K562 (cell line): Measurements from ENCODE around the gene DSE. TPM values are rescaled to one million over a fixed set of nuclear protein-coding genes. Genes with fewer than 3 reads are reported as not detected.
A peak's percentile ranks its signal among the peaks of the same experiment; 100 is the strongest.

ENCODE experiments used
- CBX2 ChIP-seq: fragments of 200-600 bp; sonication (generic); IDR thresholded peaks from one replicate; pipeline ENCODE4 v1.6.1; 2012; ENCODE audit warnings: mild to moderate bottlenecking, low read length, inconsistent platforms; ENCODE audit not compliant: insufficient read depth, poor library complexity, severe bottlenecking
- CEBPB ChIP-seq: fragments of 450-650 bp; IDR thresholded peaks from 2 replicates; pipeline ENCODE4 v1.6.1; 2016; ENCODE audit warnings: missing genetic modification characterization, missing compliant biosample characterization
- CEBPG ChIP-seq, 3 experiments: fragments of 200-800 bp in 1 of 3; sonication (Bioruptor generic) in 1 of 3; sonication (generic) in 1 of 3; formaldehyde crosslinking in 1 of 3; IDR thresholded peaks in 2 of 3; conservative IDR thresholded peaks in 1 of 3; 2 replicates each; pipeline versions ENCODE4 v1.6.1 to v1.8.0; 2016 to 2022; ENCODE audit warnings: missing compliant biosample characterization in 2 of 3, missing genetic modification characterization in 2 of 3, mild to moderate bottlenecking in 1 of 3, missing genetic modification reagents in 1 of 3
- CSDE1 ChIP-seq, 2 experiments: fragments of 450-650 bp; IDR thresholded peaks; 2 replicates each; pipeline ENCODE4 v1.6.1; 2016; ENCODE audit warnings: mild to moderate bottlenecking in 1 of 2
- FOXK1 ChIP-seq: sonication (generic); formaldehyde crosslinking; IDR thresholded peaks from 2 replicates; pipeline ENCODE4 v1.8.0; 2022; ENCODE audit warnings: missing genetic modification reagents, mild to moderate bottlenecking, borderline replicate concordance
- GMEB1 ChIP-seq: fragments of 250-450 bp; sonication (Bioruptor Pico); IDR thresholded peaks from 2 replicates; pipeline ENCODE4 v1.4.0; 2020; ENCODE audit warnings: mild to moderate bottlenecking
- GTF3C2 ChIP-seq: IDR thresholded peaks from 3 replicates; pipeline ENCODE4 v1.6.1; 2011; ENCODE audit warnings: borderline replicate concordance, mild to moderate bottlenecking, moderate library complexity; ENCODE audit not compliant: insufficient read length; ENCODE audit errors: extremely low read depth
- HDAC1 ChIP-seq, 2 experiments: fragments of 450-650 bp; IDR thresholded peaks; 2 replicates each; pipeline ENCODE4 v1.6.1; 2016 to 2017; ENCODE audit warnings: inconsistent platforms in 1 of 2, mild to moderate bottlenecking in 1 of 2, moderate library complexity in 1 of 2
- PTBP1 ChIP-seq: fragments of 200-400 bp; formaldehyde crosslinking; IDR thresholded peaks from 2 replicates; pipeline ENCODE4 v1.6.1; 2017; ENCODE audit warnings: low read depth, low read length
- SMAD2 ChIP-seq: fragments of 150-350 bp; IDR thresholded peaks from 2 replicates; pipeline ENCODE4 v1.6.1; 2014; ENCODE audit warnings: low read depth, mild to moderate bottlenecking, low read length
- ZNF668 ChIP-seq: fragments of 250-450 bp; sonication (Bioruptor Pico); IDR thresholded peaks from 2 replicates; pipeline ENCODE4 v1.8.0; 2022; ENCODE audit warnings: mild to moderate bottlenecking, inconsistent platforms
- polyA plus RNA-seq, 8 experiments: library from polyadenylated mRNA; depleted of rRNA in 4 of 8; stranded (reverse) in 5 of 8; unstranded in 3 of 8; fragments of >200 nt; fragmentation: Nextera tagmentation in 2 of 8; fragmentation: Illumina TruSeq in 1 of 8; extraction: Ambion mirVana in 2 of 8; extraction: Trizol in 1 of 8; gene quantifications; 2 replicates each; pipeline versions ENCODE4 v1.2.1 to v1.2.3, GENCODE V29; 2011 to 2014; ENCODE audit warnings: inconsistent platforms in 1 of 8, missing spikeins in 1 of 8
- total RNA-seq, 7 experiments: library from RNA; depleted of rRNA in 6 of 7; stranded (reverse); fragments of >200 nt in 6 of 7; fragmentation: Illumina TruSeq in 2 of 7; extraction: Trizol in 2 of 7; gene quantifications; 2 replicates each; pipeline versions ENCODE4 v1.2.1 to v1.2.3, GENCODE V29; 2011 to 2021; ENCODE audit warnings: low replicate concordance in 1 of 7
- TF ChIP-seq, protein P1 (sequence below), 2 experiments: IDR thresholded peaks in 1 of 2; conservative IDR thresholded peaks in 1 of 2; 2 replicates each; pipeline ENCODE4 v1.6.1; 2016; ENCODE audit warnings: low read depth in 2 of 2, mild to moderate bottlenecking in 1 of 2, missing compliant biosample characterization in 1 of 2, missing genetic modification characterization in 1 of 2, moderate library complexity in 1 of 2
- TF ChIP-seq, protein P2 (sequence below), 2 experiments: IDR thresholded peaks; 2 replicates each; pipeline ENCODE4 v1.6.1; 2012; ENCODE audit warnings: improper control_type of control experiment in 2 of 2, low read depth in 2 of 2, low read length in 2 of 2, borderline replicate concordance in 1 of 2
- TF ChIP-seq, protein P3 (sequence below): fragments of 450-650 bp; IDR thresholded peaks from 2 replicates; pipeline ENCODE4 v1.6.1; 2016

The DSE gene
- total and polyA plus RNA-seq, 9 of the 15 experiments (the other 6 are each of a cell fraction or from before 2014, with no cell fraction given) = 0.49 to 1.7 (median 0.79) TPM

GRCh38 chr6:116492331-116493067 is 121.8 kb downstream of the DSE start (continued):
- no peak for TF ChIP-seq GMEB1 (CRISPR knock-in tag)
- peak in 1 of 2 experiments; percentile 41; a peak in 1 of 4 replicates for TF ChIP-seq HDAC1 (IDR thresholded peaks at IDR 0.05)
- TF ChIP-seq CBX2 = no peak
- no peak for TF ChIP-seq PTBP1
- TF ChIP-seq FOXK1 (CRISPR knock-in tag) = no peak
- TF ChIP-seq, protein P1, sequence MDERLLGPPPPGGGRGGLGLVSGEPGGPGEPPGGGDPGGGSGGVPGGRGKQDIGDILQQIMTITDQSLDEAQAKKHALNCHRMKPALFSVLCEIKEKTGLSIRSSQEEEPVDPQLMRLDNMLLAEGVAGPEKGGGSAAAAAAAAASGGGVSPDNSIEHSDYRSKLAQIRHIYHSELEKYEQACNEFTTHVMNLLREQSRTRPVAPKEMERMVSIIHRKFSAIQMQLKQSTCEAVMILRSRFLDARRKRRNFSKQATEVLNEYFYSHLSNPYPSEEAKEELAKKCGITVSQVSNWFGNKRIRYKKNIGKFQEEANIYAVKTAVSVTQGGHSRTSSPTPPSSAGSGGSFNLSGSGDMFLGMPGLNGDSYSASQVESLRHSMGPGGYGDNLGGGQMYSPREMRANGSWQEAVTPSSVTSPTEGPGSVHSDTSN (CRISPR knock-in tag; IDR thresholded peaks at IDR 0.05; ENCODE audit: low read depth) = no peak
- TF ChIP-seq, protein P1 (tag; conservative IDR thresholded peaks at IDR 0.05; ENCODE audit: low read depth) = peak; percentile 59
- TF ChIP-seq GTF3C2 = no peak
- TF ChIP-seq, protein P2, sequence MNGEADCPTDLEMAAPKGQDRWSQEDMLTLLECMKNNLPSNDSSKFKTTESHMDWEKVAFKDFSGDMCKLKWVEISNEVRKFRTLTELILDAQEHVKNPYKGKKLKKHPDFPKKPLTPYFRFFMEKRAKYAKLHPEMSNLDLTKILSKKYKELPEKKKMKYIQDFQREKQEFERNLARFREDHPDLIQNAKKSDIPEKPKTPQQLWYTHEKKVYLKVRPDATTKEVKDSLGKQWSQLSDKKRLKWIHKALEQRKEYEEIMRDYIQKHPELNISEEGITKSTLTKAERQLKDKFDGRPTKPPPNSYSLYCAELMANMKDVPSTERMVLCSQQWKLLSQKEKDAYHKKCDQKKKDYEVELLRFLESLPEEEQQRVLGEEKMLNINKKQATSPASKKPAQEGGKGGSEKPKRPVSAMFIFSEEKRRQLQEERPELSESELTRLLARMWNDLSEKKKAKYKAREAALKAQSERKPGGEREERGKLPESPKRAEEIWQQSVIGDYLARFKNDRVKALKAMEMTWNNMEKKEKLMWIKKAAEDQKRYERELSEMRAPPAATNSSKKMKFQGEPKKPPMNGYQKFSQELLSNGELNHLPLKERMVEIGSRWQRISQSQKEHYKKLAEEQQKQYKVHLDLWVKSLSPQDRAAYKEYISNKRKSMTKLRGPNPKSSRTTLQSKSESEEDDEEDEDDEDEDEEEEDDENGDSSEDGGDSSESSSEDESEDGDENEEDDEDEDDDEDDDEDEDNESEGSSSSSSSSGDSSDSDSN (IDR thresholded peaks at IDR 0.05; ENCODE audit: borderline replicate concordance in 1 of 2, low read depth in 2 of 2, low read length in 2 of 2) = no peak
- no peak for TF ChIP-seq CSDE1 (IDR thresholded peaks at IDR 0.05)
- no peak for TF ChIP-seq SMAD2
- no peak for TF ChIP-seq ZNF668
- peak; percentile 89 for TF ChIP-seq CEBPB (tag)
- peak; percentile 73 for TF ChIP-seq CEBPG (CRISPR knock-in tag; IDR thresholded peaks at IDR 0.05)
- TF ChIP-seq CEBPG (tag; conservative IDR thresholded peaks at IDR 0.05 in 1 of 2, IDR thresholded peaks at IDR 0.05 in 1 of 2) = peak in 1 of 2 experiments; percentile 79; a peak in 3 of 4 replicates
- TF ChIP-seq, protein P3, sequence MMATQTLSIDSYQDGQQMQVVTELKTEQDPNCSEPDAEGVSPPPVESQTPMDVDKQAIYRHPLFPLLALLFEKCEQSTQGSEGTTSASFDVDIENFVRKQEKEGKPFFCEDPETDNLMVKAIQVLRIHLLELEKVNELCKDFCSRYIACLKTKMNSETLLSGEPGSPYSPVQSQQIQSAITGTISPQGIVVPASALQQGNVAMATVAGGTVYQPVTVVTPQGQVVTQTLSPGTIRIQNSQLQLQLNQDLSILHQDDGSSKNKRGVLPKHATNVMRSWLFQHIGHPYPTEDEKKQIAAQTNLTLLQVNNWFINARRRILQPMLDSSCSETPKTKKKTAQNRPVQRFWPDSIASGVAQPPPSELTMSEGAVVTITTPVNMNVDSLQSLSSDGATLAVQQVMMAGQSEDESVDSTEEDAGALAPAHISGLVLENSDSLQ = no peak
